NCI-H460 (cell line): ENCODE results near the gene FXYD3. TPM values are rescaled to one million over a fixed set of nuclear protein-coding genes. Genes with fewer than 3 reads are reported as not detected.

ENCODE experiments used
- DNase-seq: peaks from one replicate; pipeline ENCODE4 v3.0.0-alpha.2; 2016; ENCODE audit warnings: low read depth; ENCODE audit errors: extremely low read depth
- total RNA-seq: library from RNA; depleted of rRNA; stranded (reverse); fragments of >200 nt; shearing (Covaris generic); gene quantifications from 2 replicates; pipeline ENCODE4 v1.2.3, GENCODE V29; 2014

The FXYD3 gene
- total RNA-seq, 1 experiment from 2014 or later: not detected

DNA sequence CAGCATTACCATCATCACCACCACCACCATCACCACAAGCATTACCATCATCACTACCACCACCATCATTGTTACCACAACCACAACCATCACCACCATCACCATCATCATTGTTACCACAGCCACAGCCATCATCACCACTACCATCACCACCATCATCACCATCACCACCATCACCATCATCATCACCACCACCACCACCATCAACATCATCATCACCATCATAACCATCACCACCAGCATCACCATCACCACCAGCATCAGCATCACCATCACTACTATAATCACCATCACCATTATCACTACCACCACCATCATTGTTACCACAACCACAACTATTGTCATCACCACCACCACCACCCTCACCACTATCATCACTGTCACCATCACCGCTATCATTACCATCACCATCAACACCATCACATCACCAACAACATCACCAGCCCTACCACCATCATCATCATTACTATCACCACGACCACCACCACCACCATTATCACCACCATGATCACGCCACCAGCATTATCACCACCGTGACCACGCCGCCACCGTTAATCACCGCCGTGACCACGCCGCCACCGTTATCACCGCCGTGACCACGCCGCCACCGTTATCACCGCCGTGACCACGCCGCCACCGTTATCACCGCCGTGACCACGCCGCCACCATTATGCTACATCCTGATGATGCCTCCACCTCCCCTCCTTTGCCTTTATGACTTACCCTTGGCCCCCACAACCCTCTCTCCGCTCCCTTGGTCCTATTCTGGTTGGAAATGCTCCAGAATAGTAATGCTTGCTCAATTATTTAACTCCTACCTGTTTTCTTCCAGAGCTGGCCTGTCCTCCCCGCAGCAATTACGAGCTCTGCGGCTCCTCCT is 10.0 kb upstream of the FXYD3 start:
- no peak for DNase-seq

DNA sequence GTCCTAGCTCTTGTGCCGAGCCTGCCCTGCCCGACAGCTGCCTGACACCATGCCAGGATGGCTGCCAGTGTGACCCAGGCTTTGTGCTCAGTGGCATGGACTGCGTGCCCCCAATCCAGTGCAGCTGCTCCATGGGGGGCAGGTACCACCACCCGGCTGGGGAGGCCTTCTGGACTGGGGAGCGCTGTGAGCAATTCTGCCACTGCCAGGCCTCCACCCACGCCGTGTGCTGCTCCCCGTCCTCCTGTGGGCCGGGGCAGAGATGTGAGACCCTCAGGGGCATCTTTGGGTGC is 9.4 kb upstream of the FXYD3 start:
- DNase-seq: no peak

DNA sequence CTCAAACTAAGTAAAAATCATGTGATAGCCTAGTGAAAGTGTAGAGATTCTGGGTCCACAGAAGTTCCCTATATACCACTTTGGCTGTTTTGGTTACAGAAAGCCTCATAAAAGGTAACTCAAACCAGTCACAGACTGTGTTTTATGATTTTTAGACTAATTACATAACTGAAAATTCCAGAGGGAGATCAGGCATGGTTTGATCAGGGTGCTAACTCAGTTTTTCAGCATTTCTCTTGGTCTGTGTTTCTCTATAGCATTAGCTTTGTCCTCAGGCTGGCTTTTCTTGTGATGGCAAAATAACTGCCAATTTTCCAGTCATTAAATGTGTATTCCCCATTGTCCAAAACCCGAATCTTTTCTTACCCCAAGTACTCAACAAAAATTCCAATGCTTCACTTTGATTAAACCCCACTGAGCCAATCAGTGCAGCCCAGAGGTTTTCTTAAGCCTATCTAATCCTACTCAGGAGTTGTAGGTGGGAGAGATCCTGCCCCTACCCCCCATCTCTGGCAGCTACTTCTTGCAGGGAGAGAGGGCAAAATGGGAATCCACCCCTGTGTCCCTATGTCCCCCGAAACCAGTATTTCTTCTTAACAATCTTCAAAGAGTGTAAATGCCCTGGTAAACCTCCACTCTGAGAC is 8.6 kb upstream of the FXYD3 start:
- no peak for DNase-seq

DNA sequence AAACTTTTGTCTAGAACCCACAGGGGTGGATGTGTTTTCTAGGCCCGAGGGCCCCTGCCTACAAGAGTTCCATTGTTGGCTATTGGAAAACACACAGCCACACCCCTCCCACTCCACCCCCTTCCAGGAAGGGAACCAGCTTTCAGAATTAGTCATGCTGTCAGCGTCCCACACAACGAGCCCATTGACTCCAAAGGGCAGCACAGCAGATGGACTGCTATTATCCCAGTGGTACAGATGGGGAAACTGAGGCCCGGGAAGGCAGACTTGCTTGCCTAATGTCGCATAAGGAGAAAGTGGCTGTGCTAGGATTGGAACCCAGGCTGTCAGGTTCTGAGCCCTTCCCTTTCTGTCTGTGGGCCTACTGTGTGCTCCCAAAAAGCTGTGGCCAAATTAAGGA is 8.1 kb upstream of the FXYD3 start:
- DNase-seq: peak; percentile 40

DNA sequence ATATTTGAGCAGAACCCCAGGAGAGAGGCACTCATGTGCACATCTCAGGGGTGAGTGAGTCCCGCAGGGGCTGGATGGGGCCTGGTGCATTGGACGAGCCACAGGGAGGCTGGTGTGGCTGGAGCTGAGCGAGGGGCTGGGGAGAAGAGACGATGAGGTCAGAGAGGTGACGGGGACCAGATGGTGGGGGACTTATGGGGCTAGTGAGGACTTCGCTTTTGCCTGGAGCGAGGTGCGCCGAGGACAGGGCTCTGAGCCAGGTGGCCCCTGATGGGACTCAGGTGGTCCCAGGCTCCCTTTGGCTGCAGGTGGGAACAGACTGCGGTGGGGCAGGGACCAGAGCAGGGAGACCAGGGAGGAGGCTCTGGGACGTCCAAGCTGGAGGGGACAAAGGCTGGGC is 6.9 kb upstream of the FXYD3 start:
- DNase-seq: no peak

DNA sequence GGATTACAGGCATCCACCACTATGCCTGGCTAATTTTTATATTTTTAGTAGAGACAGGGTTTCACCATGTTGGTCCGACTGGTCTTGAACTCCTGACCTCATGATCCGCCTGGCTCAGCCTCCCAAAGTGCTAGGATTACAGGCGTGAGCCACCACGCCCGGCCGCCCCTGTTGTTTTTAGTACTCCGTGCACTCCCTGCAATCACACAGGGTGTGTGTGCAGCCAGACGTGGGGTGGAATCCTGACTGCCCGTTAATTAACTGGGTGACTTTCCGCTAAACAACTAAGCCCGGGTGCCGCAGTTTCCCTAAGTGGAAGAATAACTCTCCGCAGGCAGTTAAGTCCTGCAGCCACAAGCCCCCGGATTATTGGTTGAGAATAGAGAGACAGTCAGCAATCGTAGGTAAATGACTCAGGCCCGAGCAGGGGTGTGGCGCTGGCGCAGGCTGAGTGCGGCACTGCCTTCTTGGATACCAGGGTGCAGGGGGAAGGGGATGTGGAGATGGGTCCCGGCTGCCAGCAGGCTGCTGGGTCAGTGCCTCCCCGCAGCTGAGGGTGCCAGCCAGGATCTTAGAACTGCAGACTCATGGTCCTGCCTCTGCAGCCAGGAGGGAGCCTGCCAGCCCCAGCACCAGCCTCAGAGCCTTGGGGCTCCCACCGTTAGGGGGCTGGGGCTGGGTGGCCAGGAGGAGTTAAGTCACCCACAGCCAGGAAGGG is 6.1 kb upstream of the FXYD3 start:
- peak; percentile 36 for DNase-seq

DNA sequence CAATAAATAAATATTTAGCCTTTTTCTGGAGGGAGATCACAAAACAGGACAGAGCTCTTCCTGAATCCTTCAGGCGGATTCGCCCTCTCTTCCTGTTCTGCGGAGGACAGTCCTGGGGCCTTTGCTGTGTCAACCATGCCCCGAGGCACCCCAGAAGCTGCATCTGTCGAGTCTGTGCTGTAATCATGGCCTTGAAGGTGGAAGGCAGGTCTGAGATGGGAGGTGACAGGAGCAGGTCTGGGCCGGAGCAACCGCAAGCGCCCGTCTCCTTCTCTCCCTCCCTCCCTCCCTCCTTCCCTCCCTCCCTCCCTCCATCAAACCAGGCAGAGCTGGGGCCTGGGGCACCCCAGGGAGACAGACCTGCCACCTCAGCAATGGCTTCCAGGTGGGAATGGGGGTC is 4.6 kb upstream of the FXYD3 start:
- DNase-seq: no peak

DNA sequence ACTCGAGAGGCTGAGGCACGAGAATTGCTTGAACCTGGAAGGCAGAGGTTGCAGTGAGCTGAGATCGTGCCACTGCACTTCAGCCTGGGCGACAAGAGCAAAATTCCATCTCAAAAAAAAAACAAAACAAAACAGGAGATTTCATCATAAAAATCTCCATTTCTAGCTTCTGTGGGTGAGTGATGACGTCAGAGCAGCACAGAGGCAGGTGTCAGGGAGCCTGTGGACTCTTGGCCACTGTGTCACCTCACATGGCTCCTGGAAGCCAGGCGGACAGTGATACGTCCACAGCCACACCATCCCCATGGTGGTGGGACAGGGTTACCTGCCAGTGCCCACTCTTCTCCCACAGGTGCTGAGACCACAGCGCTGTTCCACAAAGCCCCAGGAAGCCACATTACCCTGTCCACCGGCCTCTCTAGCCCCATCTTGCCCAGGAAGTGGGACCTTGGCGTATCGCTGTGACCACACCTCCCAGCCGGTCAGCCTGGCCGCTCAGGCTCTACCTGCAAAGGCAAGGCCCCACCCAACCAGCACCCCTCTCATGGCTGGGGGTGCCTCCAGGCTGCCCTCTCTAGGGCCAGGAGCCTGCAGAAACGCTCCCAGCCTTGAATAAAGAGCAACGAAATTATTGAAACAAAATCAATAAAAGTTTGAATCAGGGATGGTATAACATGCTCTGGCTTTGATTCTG is 2.5 kb upstream of the FXYD3 start:
- no peak for DNase-seq

DNA sequence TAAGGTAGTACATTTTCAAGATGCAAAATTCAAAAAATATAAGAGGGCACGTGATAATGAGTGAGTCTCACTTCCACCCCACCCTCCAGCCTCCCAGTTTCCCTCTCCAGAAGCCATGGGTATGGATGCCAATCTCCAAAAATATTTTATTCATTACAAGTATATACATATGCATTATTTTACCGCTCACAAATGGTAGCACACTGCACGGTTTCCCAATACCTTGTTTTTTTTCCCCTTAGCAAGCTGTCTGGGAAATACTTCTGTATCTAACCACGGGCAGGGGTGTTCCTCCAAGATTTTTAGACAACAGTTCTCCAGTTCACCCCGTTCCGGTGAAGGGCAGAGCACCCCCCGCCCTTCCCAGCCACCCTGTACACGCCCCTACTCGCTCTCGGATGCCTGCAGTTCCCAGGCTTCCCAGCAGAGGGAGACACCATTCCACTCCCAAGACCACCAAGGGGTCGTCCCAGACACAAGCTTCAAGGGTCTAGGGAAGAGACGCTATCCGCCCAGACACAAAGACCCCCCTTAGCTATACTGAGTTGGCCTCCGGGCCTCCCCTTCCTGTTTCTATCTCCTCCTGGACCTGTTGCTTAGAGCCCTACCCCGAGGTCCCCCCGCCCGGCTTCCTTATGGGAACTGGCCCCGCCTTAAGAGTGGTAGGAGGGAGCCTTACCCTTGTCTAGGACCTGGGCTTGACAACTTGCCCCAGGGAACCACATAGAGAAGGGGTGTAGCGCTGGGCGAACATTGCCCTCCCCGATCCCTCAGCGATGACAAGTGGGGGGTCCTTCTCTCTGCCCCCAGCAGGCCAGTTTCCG is 1.1 kb upstream of the FXYD3 start:
- DNase-seq: no peak

DNA sequence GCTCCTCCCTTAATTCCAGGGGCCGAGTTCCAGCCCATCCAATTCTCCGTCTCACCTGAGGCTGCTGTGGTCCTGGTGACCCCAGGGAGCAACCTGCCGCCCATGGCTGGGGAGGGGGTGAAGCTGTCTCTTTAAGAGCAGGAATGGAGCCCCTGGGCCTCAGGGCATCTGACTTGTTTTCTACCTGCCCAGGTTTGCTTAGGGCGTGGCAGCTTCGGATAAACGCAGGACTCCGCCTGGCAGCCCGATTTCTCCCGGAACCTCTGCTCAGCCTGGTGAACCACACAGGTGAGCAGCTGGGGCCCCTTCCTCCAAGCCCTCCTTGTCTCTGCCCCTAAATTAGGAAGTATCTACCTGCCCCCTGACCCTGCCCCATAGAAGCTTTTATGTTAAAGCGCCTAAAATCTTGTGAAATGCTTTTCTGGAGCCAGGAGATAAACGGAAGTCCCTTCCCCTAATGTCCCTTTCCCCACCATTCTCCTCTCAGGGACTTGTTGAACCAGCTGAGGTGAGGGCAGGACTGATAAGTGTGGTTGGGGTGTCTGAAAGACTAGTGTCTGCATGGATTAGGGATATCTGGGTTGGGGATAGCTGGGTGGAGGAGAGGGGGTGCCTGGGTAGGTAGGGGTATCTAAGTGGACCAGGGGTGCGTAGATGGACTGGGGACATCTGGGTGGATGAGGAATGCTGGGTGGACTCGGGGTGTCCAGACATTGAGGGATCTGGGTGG is 614 bp downstream of the FXYD3 start:
- no peak for DNase-seq

DNA sequence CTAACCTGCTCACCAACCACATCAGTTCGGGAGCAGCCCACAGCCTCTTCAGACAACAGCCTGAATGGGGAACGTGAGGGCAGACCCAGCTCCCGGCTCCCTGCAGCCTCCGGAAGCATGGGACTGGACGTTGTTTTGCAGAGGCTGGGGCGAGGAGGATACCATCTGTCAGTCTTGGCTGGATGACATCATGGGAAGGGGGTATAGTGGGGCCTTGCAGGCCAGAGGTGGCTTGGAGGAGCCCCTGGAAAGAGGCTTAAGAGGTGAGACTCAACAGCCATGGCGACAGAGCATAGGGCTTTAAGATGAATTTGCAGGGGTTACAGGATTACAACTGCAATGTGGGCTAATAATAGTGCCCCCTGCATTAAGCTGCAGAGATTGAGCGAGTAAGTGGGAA is 1.5 kb downstream of the FXYD3 start:
- DNase-seq: no peak

DNA sequence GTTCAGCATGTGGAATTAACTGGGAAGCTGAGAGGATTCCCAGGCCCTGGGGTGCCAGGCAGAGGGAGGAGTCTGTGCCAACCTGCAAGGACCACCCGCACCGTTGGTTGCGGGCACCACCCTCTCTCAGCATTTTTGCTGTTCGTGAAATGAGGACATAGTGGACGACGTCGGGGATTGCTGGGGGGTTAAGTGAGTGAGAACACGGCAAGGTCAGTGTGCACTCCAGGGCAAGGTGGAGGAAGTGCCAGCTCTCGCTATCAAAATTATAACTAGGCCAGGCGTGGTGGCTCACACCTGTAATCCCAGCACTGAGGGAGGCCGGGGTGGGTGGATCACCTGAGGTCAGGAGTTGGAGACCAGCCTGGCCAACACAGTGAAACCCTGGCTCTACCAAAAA is 2.2 kb downstream of the FXYD3 start:
- DNase-seq: no peak

DNA sequence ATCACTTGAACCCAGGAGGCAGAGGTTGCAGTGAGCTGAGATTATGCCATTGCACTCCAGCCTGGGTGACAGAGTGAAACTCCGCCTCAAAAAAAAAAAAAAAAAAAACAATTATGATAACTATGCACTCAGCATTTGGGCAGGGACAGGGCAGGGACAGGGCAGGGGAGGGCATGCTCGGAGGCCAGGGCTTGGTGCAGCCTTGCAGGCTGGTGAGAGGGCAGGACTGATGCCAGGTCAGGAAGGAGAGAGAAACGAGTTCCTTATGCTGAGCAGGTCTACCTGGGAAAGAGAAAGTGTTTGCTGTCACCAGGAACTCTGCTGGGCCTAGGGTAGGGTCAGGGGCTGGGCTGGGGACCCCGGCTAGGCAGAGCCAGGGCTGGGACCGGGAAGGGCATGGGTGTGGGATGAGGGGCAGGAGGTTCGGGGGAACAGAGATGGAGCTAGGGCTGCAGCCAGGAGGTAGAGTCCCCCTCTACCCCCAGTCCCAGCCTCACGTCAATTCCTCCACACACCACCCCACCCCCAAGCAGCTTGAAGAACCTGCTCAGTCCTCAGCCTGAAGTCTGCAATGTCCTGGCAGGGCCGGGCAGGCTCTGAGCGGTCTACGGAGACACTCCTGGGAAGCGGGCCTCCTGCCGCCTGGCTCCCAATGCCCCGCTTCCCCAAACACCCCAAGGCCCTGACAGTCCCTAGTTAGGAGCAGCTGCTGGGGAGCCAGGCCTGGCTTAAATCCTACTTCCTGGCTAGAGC is 2.8 kb downstream of the FXYD3 start:
- DNase-seq: no peak

DNA sequence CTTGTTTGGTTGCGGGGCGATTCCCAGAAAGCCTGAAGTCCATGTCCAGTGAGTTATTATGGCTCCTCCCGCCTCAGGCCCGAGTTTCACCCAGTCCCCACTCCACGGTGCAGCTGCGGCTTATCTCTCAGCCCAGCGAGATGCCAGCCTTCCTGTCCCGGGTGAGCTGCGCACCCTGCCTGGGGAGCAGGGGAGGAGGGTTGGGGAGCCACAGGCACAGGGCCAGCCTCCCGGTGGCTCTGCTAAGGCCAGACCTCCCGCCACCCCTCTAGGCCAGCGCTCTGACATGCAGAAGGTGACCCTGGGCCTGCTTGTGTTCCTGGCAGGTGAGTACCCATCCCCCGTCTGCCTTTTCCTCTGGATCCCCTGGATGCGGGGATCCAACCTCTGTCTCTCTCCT is 3.5 kb downstream of the FXYD3 start:
- no peak for DNase-seq

DNA sequence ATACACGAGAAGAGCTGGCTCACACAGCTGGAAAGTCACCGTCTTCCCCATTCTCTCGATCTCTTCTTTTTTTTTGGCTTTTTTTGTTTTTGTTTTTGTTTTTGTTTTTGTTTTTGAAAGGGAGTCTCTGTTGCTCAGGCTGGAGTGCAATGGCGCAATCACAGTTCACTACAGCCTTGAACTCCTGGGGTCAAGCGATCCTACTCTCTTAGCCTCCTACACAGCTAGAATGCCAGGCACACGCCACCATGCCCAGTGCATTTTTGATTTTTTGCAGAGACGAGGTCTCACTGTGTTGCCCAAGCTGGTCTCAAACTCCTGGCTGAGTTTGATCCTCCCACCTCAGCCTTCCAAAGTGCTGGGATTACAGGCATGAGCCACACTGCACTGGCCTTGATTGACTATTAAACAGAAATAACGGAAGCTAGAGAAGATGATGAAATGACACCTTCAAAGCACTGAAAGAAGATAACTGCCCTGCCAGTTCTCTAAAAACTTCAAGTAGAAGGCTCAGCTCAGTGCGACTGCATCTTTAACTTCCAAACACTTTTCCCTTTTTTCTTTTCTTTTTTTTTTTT is 4.0 kb downstream of the FXYD3 start:
- DNase-seq: no peak

DNA sequence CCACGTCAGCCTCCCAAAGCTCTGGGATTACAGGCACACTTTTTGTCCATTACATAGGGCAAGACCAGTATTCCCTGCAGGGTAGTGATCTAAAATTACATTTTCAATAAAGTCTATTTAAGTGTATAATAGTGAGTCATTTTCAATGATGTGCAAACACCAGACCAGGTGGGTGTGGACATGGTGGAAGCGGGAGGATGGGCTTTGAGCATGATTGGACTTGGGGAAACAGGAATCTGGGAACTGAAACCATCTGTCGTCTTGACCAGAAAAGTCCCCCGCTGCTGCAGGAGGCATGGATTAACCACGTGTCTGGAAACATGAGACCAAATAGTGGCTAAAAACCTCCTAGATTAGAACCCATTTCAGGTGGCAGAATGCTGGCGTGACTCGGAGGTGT is 4.9 kb downstream of the FXYD3 start:
- no peak for DNase-seq

DNA sequence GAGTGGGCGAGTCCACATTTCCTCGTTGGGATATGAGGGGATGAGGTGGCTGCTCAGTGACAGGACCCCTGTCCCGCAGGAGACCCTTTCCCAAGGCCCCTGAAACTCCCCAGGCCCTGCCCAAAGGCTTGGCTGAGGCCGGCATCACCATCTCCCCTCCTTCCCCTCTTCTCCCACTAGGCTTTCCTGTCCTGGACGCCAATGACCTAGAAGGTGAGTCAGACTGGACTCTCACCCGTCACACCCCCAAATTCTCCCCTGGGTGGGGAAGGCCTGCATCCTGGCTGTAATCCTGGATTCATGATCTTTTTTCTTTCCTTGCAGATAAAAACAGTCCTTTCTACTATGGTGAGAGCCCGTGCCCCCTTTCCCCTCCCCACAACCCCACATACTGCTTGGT is 5.3 kb downstream of the FXYD3 start:
- no peak for DNase-seq

DNA sequence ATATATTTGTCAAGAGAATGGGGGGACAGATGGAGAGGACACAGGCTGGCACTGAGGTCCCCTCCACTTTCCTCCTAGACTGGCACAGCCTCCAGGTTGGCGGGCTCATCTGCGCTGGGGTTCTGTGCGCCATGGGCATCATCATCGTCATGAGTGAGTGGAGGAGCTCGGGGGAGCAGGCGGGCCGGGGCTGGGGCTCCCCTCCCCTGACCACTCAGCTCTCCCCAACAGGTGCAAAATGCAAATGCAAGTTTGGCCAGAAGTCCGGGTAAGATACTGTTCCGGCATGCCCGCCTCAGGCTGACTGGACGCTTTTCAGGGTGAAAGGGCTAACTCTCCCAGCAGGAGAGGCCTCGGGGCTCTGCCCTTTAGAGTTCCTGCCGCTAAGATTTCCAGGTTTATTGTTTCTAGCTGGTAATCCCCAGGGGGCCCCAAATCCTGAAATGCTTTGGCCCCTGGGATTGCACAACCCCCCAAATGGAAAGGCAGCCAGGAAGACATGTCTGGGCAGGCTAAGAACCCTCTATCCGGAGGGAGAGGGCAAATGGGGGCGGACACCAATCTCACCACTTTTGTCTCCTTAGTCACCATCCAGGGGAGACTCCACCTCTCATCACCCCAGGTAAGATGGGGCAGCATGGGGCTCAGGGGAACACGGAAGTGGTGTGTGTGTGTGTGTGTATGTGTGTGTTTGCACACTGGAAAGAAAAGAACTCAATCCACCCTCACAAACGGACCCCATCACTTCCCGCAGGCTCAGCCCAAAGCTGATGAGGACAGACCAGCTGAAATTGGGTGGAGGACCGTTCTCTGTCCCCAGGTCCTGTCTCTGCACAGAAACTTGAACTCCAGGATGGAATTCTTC is 7.3 kb downstream of the FXYD3 start:
- no peak for DNase-seq
